ENCODE results near the gene MAP4. TPM values are rescaled to one million over a fixed set of nuclear protein-coding genes. Genes with fewer than 3 reads are reported as not detected.
A peak's percentile ranks its signal among the peaks of the same experiment; 100 is the strongest.

The MAP4 gene
- total RNA-seq, 1 experiment from 2014 or later = 140 TPM

DNA sequence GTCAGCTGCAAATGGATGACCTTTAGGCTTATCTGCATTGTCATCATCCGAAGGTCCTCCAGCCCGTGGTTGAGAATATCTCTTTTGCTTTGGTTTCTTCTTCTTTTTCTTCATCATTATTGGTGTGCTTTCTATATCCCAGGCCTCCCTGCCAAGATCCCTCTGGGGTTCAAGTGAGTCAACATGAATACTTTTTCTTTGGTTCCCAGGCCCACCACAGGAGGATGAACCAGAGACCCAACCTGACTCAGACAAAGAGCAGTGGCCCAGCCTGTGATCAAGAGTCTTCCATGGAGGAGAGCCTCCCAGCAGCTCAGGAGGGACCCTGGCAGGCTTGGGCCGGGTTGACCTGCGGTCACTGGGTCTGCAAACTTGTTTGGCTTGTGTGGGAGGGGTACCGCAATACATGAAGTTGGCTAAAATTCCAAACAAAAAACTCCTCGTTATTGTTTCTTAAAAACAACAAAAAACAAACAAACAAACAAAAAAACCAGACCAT lies 104.2 kb downstream of the MAP4 start:
- H4K8ac ChIP-seq (replicated peaks; ENCODE audit: insufficient read length, low read depth, low read length) = no peak overlapping the region
- H2BK12ac ChIP-seq (ENCODE audit: insufficient read length, low read depth, low read length) = no peak overlapping the region
- H3K9me3 Mint-ChIP-seq = no peaks in the 10 kb centered on the region
- H3K9me3 ChIP-seq (ENCODE audit: control insufficient read depth, low read depth, low read length) = no peaks in the 10 kb centered on the region
- no peak overlapping the region for H4K91ac ChIP-seq (ENCODE audit: insufficient read length, low read depth, low read length)
- no peaks in the 10 kb centered on the region for H3K79me1 ChIP-seq (ENCODE audit: insufficient read depth, low read depth, low read length, poor library complexity, severe bottlenecking)
- H2BK15ac ChIP-seq (ENCODE audit: low read depth, low read length) = no peak overlapping the region
- H3K23me2 ChIP-seq (ENCODE audit: insufficient read length, low read depth, low read length, poor library complexity, severe bottlenecking) = no peaks in the 10 kb centered on the region
- no peak overlapping the region for H3T11ph ChIP-seq (ENCODE audit: low read length)
- H3K27me3 ChIP-seq (ENCODE audit: insufficient read depth, low read length) = peaks cover 2% of the 10 kb centered on the region; the same call in 1 of the 2 replicates
- H3K23ac ChIP-seq (ENCODE audit: insufficient read length, low read depth, low read length) = no peak overlapping the region
- H3K79me2 ChIP-seq (ENCODE audit: insufficient read depth, low read length) = no peaks in the 10 kb centered on the region
- H4K5ac ChIP-seq (ENCODE audit: insufficient read length, low read depth, low read length) = no peak overlapping the region
- H2BK20ac ChIP-seq (ENCODE audit: low read depth, low read length, poor library complexity, severe bottlenecking) = no peak overlapping the region
- H4K20me1 ChIP-seq (ENCODE audit: control insufficient read depth, insufficient read depth, insufficient read length) = no peaks in the 10 kb centered on the region
- H2AFZ ChIP-seq (ENCODE audit: low read length) = no peak overlapping the region
- H3K4me1 Mint-ChIP-seq = peaks cover 15 to 24% of the 10 kb centered on the region in 2 experiments
- no peak overlapping the region for H3K18ac ChIP-seq (ENCODE audit: insufficient read length, low read depth, low read length)
- no peaks in the 10 kb centered on the region for H3K27me3 Mint-ChIP-seq (ENCODE audit: low read depth)
- no peak overlapping the region for H2BK5ac ChIP-seq (ENCODE audit: insufficient read length, low read length)
- H3K4ac ChIP-seq (ENCODE audit: low read depth, low read length) = no peak overlapping the region
- no peak overlapping the region for H3K4me2 ChIP-seq (ENCODE audit: insufficient read depth, insufficient read length, low read length)
- H3K14ac ChIP-seq (ENCODE audit: insufficient read depth, low read length) = no peak overlapping the region
- no peak overlapping the region for H3K56ac ChIP-seq (ENCODE audit: insufficient read length, low read depth, low read length)
- no peak overlapping the region for H2AK5ac ChIP-seq (ENCODE audit: insufficient read length, low read length)
- peak overlapping the region in 2 of 3 experiments; percentile 15 to 91; a peak in 2 of 7 replicates for H3K27ac Mint-ChIP-seq
- no peaks in the 10 kb centered on the region for H3K4me1 ChIP-seq (ENCODE audit: insufficient read depth, low read length)
- H3K4me3 Mint-ChIP-seq = no peak overlapping the region
- H3K9ac ChIP-seq (ENCODE audit: extremely low read depth, insufficient read length, low read length) = no peak overlapping the region
- peaks cover 27 to 62% (median 51%) of the 10 kb centered on the region in 3 experiments; a peak in 6 of 7 replicates for H3K36me3 Mint-ChIP-seq (ENCODE audit: insufficient read depth in 1 of 3, low read depth in 3 of 3)
- no peak overlapping the region for H2BK120ac ChIP-seq (ENCODE audit: low read depth, low read length, poor library complexity, severe bottlenecking)
- TF ChIP-seq, protein P1, sequence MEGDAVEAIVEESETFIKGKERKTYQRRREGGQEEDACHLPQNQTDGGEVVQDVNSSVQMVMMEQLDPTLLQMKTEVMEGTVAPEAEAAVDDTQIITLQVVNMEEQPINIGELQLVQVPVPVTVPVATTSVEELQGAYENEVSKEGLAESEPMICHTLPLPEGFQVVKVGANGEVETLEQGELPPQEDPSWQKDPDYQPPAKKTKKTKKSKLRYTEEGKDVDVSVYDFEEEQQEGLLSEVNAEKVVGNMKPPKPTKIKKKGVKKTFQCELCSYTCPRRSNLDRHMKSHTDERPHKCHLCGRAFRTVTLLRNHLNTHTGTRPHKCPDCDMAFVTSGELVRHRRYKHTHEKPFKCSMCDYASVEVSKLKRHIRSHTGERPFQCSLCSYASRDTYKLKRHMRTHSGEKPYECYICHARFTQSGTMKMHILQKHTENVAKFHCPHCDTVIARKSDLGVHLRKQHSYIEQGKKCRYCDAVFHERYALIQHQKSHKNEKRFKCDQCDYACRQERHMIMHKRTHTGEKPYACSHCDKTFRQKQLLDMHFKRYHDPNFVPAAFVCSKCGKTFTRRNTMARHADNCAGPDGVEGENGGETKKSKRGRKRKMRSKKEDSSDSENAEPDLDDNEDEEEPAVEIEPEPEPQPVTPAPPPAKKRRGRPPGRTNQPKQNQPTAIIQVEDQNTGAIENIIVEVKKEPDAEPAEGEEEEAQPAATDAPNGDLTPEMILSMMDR (conservative IDR thresholded peaks at IDR 0.05) = no peak
- 100% methylated on average over 1 of the region's 6 CpGs for WGBS (ENCODE audit: extremely low coverage, insufficient read length, low lambda C conversion rate)
- no peak overlapping the region for H3K27ac ChIP-seq (ENCODE audit: insufficient read length, low read depth, low read length)
- no peak for DNase-seq

Data from H9 (cell line).